Prostate gland (tissue), 2 donors: ENCODE data around the gene KRTAP10-10.

Experiments used
- CTCF ChIP-seq, 4 experiments: fragments of 200-600 bp in 2 of 4; fragments of 450-650 bp in 2 of 4; sonication (generic) in 2 of 4; IDR thresholded peaks; 1 replicate in 3 of 4; 2 replicates in 1 of 4; pipeline ENCODE4 v1.5.1; 2016 to 2019; ENCODE audit warnings: antibody characterized with exemption in 4 of 4, mild to moderate bottlenecking in 2 of 4, moderate library complexity in 2 of 4
- POLR2AphosphoS5 ChIP-seq: sonication (generic); formaldehyde crosslinking; IDR thresholded peaks from one replicate; pipeline ENCODE4 v1.6.1; 2017; ENCODE audit warnings: antibody characterized with exemption

- TF ChIP-seq POLR2AphosphoS5 (no peak), CTCF (IDR thresholded peaks at IDR 0.05) (no peak)
Measured at GRCh38 chr21:44666401-44667320, 29.5 kb downstream of the KRTAP10-10 start, which contains the start of gene KRTAP12-2.
